A549 (cell line): Measurements from ENCODE around the gene GFOD2. TPM values are rescaled to one million over a fixed set of nuclear protein-coding genes. Genes with fewer than 3 reads are reported as not detected.
A peak's percentile ranks its signal among the peaks of the same experiment; 100 is the strongest.

Source experiments
- ATAC-seq, 2 experiments: fragments of 200-7000 bp in 1 of 2; fragments of >200 bp in 1 of 2; cut with Nextera tagmentation in 1 of 2; cut with Tn5 transposase in 1 of 2; 3 replicates each; pipeline versions ENCODE4 v1.8.0 to v1.9.1; 2018 to 2020; ENCODE audit warnings: mild to moderate bottlenecking in 1 of 2, moderate library complexity in 1 of 2
- CTCF ChIA-PET: fragments of 300-600 bp; sonication (Branson Sonifier 250); formaldehyde crosslinking; extraction: SDS; loops from one replicate; lab custom pipeline; 2021; ENCODE audit warnings: antibody characterized with exemption, inconsistent platforms; lab: Yijun Ruan, JAX
- POLR2A ChIA-PET: fragments of 350-600 bp; formaldehyde crosslinking; extraction: SDS; loops from one replicate; lab custom pipeline; 2021; ENCODE audit warnings: antibody characterized with exemption, inconsistent platforms; lab: Yijun Ruan, JAX
- DNase-seq, 2 experiments: peaks; one replicate each; pipeline versions ENCODE4 v3.0.0 to v3.0.0-alpha.2; 2011 to 2016; ENCODE audit warnings: low read depth in 1 of 2, low spot score in 1 of 2
- FAIRE-seq: peaks from 2 replicates; lab custom pipeline; 2011; peaks lifted over from hg19 to GRCh38; lab: Jason Lieb, UNC
- H3K27ac ChIP-seq, 2 experiments: fragments of >200 bp; sonication (Bioruptor Twin); formaldehyde crosslinking; 3 replicates each; pipeline ENCODE4 v1.5.1; 2016 to 2017
- H3K4me1 ChIP-seq: fragments of >200 bp; sonication (Bioruptor Twin); formaldehyde crosslinking; 3 replicates; pipeline ENCODE4 v1.6.1; 2016
- H3K4me2 ChIP-seq: fragments of >200 bp; sonication (Bioruptor Twin); formaldehyde crosslinking; 3 replicates; pipeline ENCODE4 v1.6.1; 2016
- H3K4me3 ChIP-seq: fragments of >200 bp; sonication (Bioruptor Twin); formaldehyde crosslinking; 3 replicates; pipeline ENCODE4 v1.5.1; 2016
- H3K9me3 ChIP-seq: fragments of >200 bp; sonication (Bioruptor Twin); formaldehyde crosslinking; 3 replicates; pipeline ENCODE4 v1.6.1; 2016
- BCL3 ChIP-seq: fragments of >200 bp; sonication (Bioruptor Twin); formaldehyde crosslinking; IDR thresholded peaks from 3 replicates; pipeline ENCODE4 v1.6.1; 2016
- BHLHE40 ChIP-seq: IDR thresholded peaks from 2 replicates; pipeline ENCODE4 v1.6.1; 2012; ENCODE audit warnings: low read depth, low read length, inconsistent platforms
- CBX2 ChIP-seq: fragments of 200-600 bp; sonication (generic); IDR thresholded peaks from 2 replicates; pipeline ENCODE4 v1.6.1; 2016; ENCODE audit warnings: low read depth, mild to moderate bottlenecking, borderline replicate concordance
- CEBPB ChIP-seq, 2 experiments: fragments of >200 bp in 1 of 2; sonication (Bioruptor Twin) in 1 of 2; formaldehyde crosslinking in 1 of 2; IDR thresholded peaks; 2 replicates each; pipeline ENCODE4 v1.6.1; 2012 to 2016
- CHD2 ChIP-seq: fragments of 150-350 bp; IDR thresholded peaks from 2 replicates; pipeline ENCODE4 v1.6.1; 2014; ENCODE audit warnings: low read length; ENCODE audit not compliant: partially characterized antibody
- E2F6 ChIP-seq: IDR thresholded peaks from 2 replicates; pipeline ENCODE4 v1.6.1; 2012; ENCODE audit warnings: low read depth, borderline replicate concordance
- EHF ChIP-seq: fragments of 250-450 bp; sonication (Bioruptor Pico); IDR thresholded peaks from 2 replicates; pipeline ENCODE4 v1.5.0; 2020; ENCODE audit warnings: mild to moderate bottlenecking
- EHMT2 ChIP-seq: fragments of 200-600 bp; sonication (generic); IDR thresholded peaks from 2 replicates; pipeline ENCODE4 v1.6.1; 2016; ENCODE audit warnings: antibody characterized with exemption, low read depth, mild to moderate bottlenecking, moderate library complexity
- ELK1 ChIP-seq: fragments of 150-350 bp; IDR thresholded peaks from 2 replicates; pipeline ENCODE4 v1.6.1; 2014; ENCODE audit warnings: low read depth, mild to moderate bottlenecking, low read length
- ESRRA ChIP-seq: fragments of 150-350 bp; IDR thresholded peaks from 2 replicates; pipeline ENCODE4 v1.6.1; 2014; ENCODE audit warnings: mild to moderate bottlenecking, low read length, borderline replicate concordance
- FOSB ChIP-seq: fragments of 250-450 bp; sonication (Bioruptor Pico); IDR thresholded peaks from 2 replicates; pipeline ENCODE4 v1.5.0; 2020; ENCODE audit warnings: mild to moderate bottlenecking, moderate library complexity
- HDAC2 ChIP-seq: fragments of 200-600 bp; sonication (generic); IDR thresholded peaks from 2 replicates; pipeline ENCODE4 v1.6.1; 2016
- HES2 ChIP-seq: fragments of >200 bp; sonication (Bioruptor Twin); formaldehyde crosslinking; IDR thresholded peaks from 2 replicates; pipeline ENCODE4 v1.6.1; 2016
- HEYL ChIP-seq: fragments of 250-450 bp; sonication (Bioruptor Pico); IDR thresholded peaks from 2 replicates; pipeline ENCODE4 v1.8.0; 2021; ENCODE audit warnings: mild to moderate bottlenecking, moderate library complexity
- HMGXB4 ChIP-seq: fragments of 250-450 bp; sonication (Bioruptor Pico); IDR thresholded peaks from 2 replicates; pipeline ENCODE4 v1.5.0; 2021; ENCODE audit warnings: mild to moderate bottlenecking, moderate library complexity, borderline replicate concordance
- HOXB13 ChIP-seq: fragments of 250-450 bp; sonication (Bioruptor Pico); IDR thresholded peaks from 2 replicates; pipeline ENCODE4 v1.5.0; 2020; ENCODE audit warnings: low read depth, mild to moderate bottlenecking, moderate library complexity
- JUN ChIP-seq, 2 experiments: fragments of >200 bp; sonication (Bioruptor Twin); formaldehyde crosslinking; IDR thresholded peaks; 2 replicates in 1 of 2; 3 replicates in 1 of 2; pipeline ENCODE4 v1.6.1; 2016 to 2017
- KDM1A ChIP-seq: fragments of 200-600 bp; sonication (generic); IDR thresholded peaks from 2 replicates; pipeline ENCODE4 v1.6.1; 2016; ENCODE audit warnings: low read depth, mild to moderate bottlenecking
- MAFK ChIP-seq: fragments of 450-650 bp; IDR thresholded peaks from 2 replicates; pipeline ENCODE4 v1.6.1; 2014; ENCODE audit not compliant: partially characterized antibody
- MYC ChIP-seq: IDR thresholded peaks from 2 replicates; pipeline ENCODE4 v1.6.1; 2012; ENCODE audit warnings: mild to moderate bottlenecking, inconsistent platforms, low read length, improper control_type of control experiment, borderline replicate concordance
- NPAS2 ChIP-seq: fragments of 250-450 bp; sonication (Bioruptor Pico); IDR thresholded peaks from 2 replicates; pipeline ENCODE4 v1.8.0; 2022; ENCODE audit warnings: mild to moderate bottlenecking, moderate library complexity, borderline replicate concordance
- NR3C1 ChIP-seq: fragments of >200 bp; sonication (Bioruptor Twin); formaldehyde crosslinking; IDR thresholded peaks from 3 replicates; pipeline ENCODE4 v1.6.1; 2017
- PHF8 ChIP-seq: fragments of 200-600 bp; sonication (generic); IDR thresholded peaks from 2 replicates; pipeline ENCODE4 v1.6.1; 2016; ENCODE audit warnings: low read depth, mild to moderate bottlenecking, antibody characterized with exemption, moderate library complexity, borderline replicate concordance
- POLR2A ChIP-seq: IDR thresholded peaks from 2 replicates; pipeline ENCODE4 v1.6.1; 2012; ENCODE audit warnings: mild to moderate bottlenecking, low read length
- RAD21 ChIP-seq, 2 experiments: fragments of >200 bp in 1 of 2; sonication (Bioruptor Twin) in 1 of 2; formaldehyde crosslinking in 1 of 2; IDR thresholded peaks in 1 of 2; conservative IDR thresholded peaks in 1 of 2; 2 replicates in 1 of 2; 3 replicates in 1 of 2; pipeline ENCODE4 v1.6.1; 2012 to 2018; ENCODE audit warnings: inconsistent platforms in 1 of 2
- RNF2 ChIP-seq: fragments of 200-600 bp; sonication (generic); IDR thresholded peaks from 2 replicates; pipeline ENCODE4 v1.6.1; 2016; ENCODE audit warnings: low read depth, mild to moderate bottlenecking, antibody characterized with exemption, moderate library complexity, borderline replicate concordance
- SMC3 ChIP-seq: fragments of >200 bp; sonication (Bioruptor Twin); formaldehyde crosslinking; IDR thresholded peaks from 3 replicates; pipeline ENCODE4 v1.6.1; 2018; ENCODE audit warnings: inconsistent platforms
- SREBF2 ChIP-seq: fragments of 450-650 bp; IDR thresholded peaks from 2 replicates; pipeline ENCODE4 v1.6.1; 2014; ENCODE audit warnings: mild to moderate bottlenecking, moderate library complexity
- TFCP2L1 ChIP-seq: fragments of 250-450 bp; sonication (Bioruptor Pico); IDR thresholded peaks from 2 replicates; pipeline ENCODE4 v1.5.0; 2021; ENCODE audit warnings: mild to moderate bottlenecking
- ZNF302 ChIP-seq: fragments of 250-450 bp; sonication (Bioruptor Pico); IDR thresholded peaks from 2 replicates; pipeline ENCODE4 v1.9.0; 2021; ENCODE audit warnings: inconsistent platforms, mild to moderate bottlenecking, moderate library complexity
- WGBS: methylation state at CpG from one replicate; pipeline ENCODE4 v1.1.6; 2017; ENCODE audit errors: missing lambda C conversion rate; 5-methylcytosine and 5-hydroxymethylcytosine counted together
- polyA plus RNA-seq, 4 experiments: library from polyadenylated mRNA; depleted of rRNA in 3 of 4; stranded (reverse); fragments of >200 nt; fragmentation: RNase III in 1 of 4; extraction: RNeasy Plus Mini Kit Qiagen cat#74134 plus additional on column Dnase treatment in 1 of 4; gene quantifications; 2 replicates in 3 of 4; 3 replicates in 1 of 4; pipeline ENCODE4 v1.2.3, GENCODE V29; 2011 to 2017
- TF ChIP-seq, protein P1 (sequence below): fragments of 200-600 bp; sonication (generic); IDR thresholded peaks from 2 replicates; pipeline ENCODE4 v1.6.1; 2016; ENCODE audit warnings: antibody characterized with exemption, mild to moderate bottlenecking, moderate library complexity

Gene GFOD2
- polyA plus RNA-seq, 2 of the 4 experiments (the other 2 are of a cell fraction) = 10.3 to 16.4 TPM

DNA sequence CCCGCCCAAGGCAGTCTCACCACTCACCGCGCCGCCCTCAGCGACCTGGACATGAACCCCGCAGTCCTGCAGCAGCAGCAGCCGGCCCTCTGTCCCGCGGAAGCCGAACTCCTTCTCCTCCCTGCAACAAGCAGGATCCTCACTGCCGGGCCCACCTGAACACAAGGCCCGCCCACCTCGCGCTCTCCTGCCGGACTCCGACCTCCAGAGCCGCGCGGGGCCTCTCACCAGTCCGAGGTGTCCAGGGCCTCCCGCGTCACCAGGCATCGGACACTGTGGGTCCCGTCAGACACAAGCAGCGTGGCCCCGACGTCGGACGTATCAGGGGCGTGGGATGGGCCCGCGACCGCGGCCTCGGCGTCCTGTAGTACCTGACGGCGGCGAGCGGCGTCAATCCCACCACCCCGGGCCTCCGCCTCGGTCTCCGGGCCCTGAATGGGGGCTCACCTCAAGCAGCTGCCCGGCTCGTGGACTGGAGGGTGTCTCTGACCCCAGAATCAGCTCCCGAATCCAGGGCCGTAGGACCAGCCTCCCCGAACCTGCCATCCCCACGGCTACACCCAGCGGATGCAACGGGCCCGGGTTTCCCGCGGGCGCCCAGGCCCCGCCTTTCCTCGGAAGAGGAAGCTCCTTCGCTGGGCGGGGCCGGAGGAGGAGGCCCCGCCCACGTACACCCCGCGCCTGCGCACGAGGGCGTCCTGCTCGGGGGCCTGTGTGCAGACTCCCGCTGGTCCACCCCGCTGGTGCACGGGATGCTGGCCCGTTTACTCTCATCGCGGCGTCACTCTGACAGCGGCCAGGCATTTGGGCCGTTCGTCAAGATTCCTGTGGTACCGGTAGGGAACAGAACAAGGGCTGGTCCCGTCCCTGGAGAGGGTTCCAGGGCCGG is 59.2 kb downstream of the GFOD2 start, which contains the start of gene ACD:
Gene ACD, minus strand, starts transcription at position 586 of the 889 bp plus-strand sequence. Its CDS starts 40 bp downstream, at position 546.
- H3K9me3 ChIP-seq = no peaks in the 10 kb centered on the region
- H3K4me1 ChIP-seq = peaks cover 6% of the 10 kb centered on the region; the same call in 1 of the 3 replicates
- WGBS = 9% methylated on average over 27 of the region's 83 CpGs
- peak within 1 kb of the TSS; percentile 91 for H3K4me3 ChIP-seq
- CTCF ChIA-PET = interaction anchor here (0.7 to 8.6 kb wide), 11 partner anchors 9 to 166 kb away, joined by 3 to 51 read pairs (median 5); partner anchors contain the start of gene CARMIL2
- ATAC-seq = peak; percentile 57 to 75
- POLR2A ChIA-PET = interaction anchor here (0.7 to 1.5 kb wide), 8 partner anchors 12 to 147 kb away, joined by 3 to 17 read pairs (median 4); partner anchors contain the start of genes CARMIL2, CTCF, RANBP10 and TSNAXIP1
- H3K4me2 ChIP-seq = peak within 1 kb of the TSS; percentile 80
- peak; percentile 90 to 97 for DNase-seq
- H3K27ac ChIP-seq = peak within 1 kb of the TSS; percentile 90 to 92
- no peak for FAIRE-seq
- TF ChIP-seq SMC3 = no peak
- no peak for TF ChIP-seq CHD2
- TF ChIP-seq KDM1A = no peak
- peak; percentile 75 for TF ChIP-seq POLR2A
- peak; percentile 71; the same call in 1 of the 2 replicates for TF ChIP-seq E2F6
- peak in 1 of 2 experiments; percentile 60; a peak in 3 of 5 replicates for TF ChIP-seq JUN (IDR thresholded peaks at IDR 0.05)
- no peak for TF ChIP-seq HMGXB4
- no peak for TF ChIP-seq FOSB (CRISPR knock-in tag)
- TF ChIP-seq, protein P1, sequence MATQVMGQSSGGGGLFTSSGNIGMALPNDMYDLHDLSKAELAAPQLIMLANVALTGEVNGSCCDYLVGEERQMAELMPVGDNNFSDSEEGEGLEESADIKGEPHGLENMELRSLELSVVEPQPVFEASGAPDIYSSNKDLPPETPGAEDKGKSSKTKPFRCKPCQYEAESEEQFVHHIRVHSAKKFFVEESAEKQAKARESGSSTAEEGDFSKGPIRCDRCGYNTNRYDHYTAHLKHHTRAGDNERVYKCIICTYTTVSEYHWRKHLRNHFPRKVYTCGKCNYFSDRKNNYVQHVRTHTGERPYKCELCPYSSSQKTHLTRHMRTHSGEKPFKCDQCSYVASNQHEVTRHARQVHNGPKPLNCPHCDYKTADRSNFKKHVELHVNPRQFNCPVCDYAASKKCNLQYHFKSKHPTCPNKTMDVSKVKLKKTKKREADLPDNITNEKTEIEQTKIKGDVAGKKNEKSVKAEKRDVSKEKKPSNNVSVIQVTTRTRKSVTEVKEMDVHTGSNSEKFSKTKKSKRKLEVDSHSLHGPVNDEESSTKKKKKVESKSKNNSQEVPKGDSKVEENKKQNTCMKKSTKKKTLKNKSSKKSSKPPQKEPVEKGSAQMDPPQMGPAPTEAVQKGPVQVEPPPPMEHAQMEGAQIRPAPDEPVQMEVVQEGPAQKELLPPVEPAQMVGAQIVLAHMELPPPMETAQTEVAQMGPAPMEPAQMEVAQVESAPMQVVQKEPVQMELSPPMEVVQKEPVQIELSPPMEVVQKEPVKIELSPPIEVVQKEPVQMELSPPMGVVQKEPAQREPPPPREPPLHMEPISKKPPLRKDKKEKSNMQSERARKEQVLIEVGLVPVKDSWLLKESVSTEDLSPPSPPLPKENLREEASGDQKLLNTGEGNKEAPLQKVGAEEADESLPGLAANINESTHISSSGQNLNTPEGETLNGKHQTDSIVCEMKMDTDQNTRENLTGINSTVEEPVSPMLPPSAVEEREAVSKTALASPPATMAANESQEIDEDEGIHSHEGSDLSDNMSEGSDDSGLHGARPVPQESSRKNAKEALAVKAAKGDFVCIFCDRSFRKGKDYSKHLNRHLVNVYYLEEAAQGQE = no peak
- no peak for TF ChIP-seq TFCP2L1
- peak; percentile 82; the same call in 1 of the 3 replicates for TF ChIP-seq BCL3
- TF ChIP-seq HOXB13 (CRISPR knock-in tag) = no peak
- no peak; the same call in 1 of the 2 replicates for TF ChIP-seq MYC
- no peak for TF ChIP-seq SREBF2
- no peak for TF ChIP-seq ZNF302 (CRISPR knock-in tag)
- TF ChIP-seq CBX2 = no peak
- no peak for TF ChIP-seq RAD21 (conservative IDR thresholded peaks at IDR 0.05 in 1 of 2, IDR thresholded peaks at IDR 0.05 in 1 of 2)
- TF ChIP-seq HES2 = no peak
- 0 out of 2 replicates have a peak, but pooled peaks have one; percentile 66 for TF ChIP-seq RNF2
- TF ChIP-seq CEBPB (IDR thresholded peaks at IDR 0.05) = no peak
- TF ChIP-seq NR3C1 = no peak
- no peak for TF ChIP-seq BHLHE40
- no peak for TF ChIP-seq ESRRA
- TF ChIP-seq HDAC2 = no peak
- TF ChIP-seq NPAS2 (CRISPR knock-in tag) = no peak
- no peak for TF ChIP-seq HEYL
- no peak for TF ChIP-seq EHF (CRISPR knock-in tag)
- no peak for TF ChIP-seq EHMT2
- TF ChIP-seq MAFK = no peak
- peak; percentile 83 for TF ChIP-seq PHF8
- no peak for TF ChIP-seq ELK1
